Nephron progenitor cell (in vitro differentiated cells): ENCODE data around the gene RNASE13.
"Not testable (repeated sequence)": the region's sequence is repeated elsewhere in the genome, so short reads cannot be mapped to it uniquely, and the experiment has no call there.

ENCODE experiments used
- DNase-seq: peaks from one replicate; pipeline ENCODE4 v3.0.0; 2021
- H3K27ac Mint-ChIP-seq: 2 replicates; pipeline ENCODE4 v1.8.0; 2021; ENCODE audit warnings: mild to moderate bottlenecking, moderate library complexity, mixed read lengths
- H3K27me3 Mint-ChIP-seq: 2 replicates; pipeline ENCODE4 v1.8.0; 2021; ENCODE audit warnings: mild to moderate bottlenecking, low read depth, mixed read lengths; ENCODE audit not compliant: poor library complexity
- H3K36me3 Mint-ChIP-seq: 2 replicates; pipeline ENCODE4 v1.8.0; 2021; ENCODE audit warnings: low read depth, mixed read lengths
- H3K4me1 Mint-ChIP-seq: 2 replicates; pipeline ENCODE4 v1.8.0; 2021; ENCODE audit warnings: mixed read lengths
- H3K4me3 Mint-ChIP-seq: 2 replicates; pipeline ENCODE4 v1.8.0; 2021; ENCODE audit warnings: mild to moderate bottlenecking, moderate library complexity, mixed read lengths
- H3K9me3 Mint-ChIP-seq: 2 replicates; pipeline ENCODE4 v1.8.0; 2021; ENCODE audit warnings: mild to moderate bottlenecking, moderate library complexity, mixed read lengths
- CTCF ChIP-seq: fragments of 200-600 bp; sonication (generic); IDR thresholded peaks from 2 replicates; pipeline ENCODE4 v1.5.0; 2021; ENCODE audit warnings: antibody characterized with exemption

RNASE13 gene

GRCh38 chr14:21017528-21018245 is 16.9 kb downstream of the RNASE13 start:
- H3K4me1 Mint-ChIP-seq = peaks cover 42% of the 10 kb centered on the region
- no peak for TF ChIP-seq CTCF
- H3K36me3 Mint-ChIP-seq = peaks cover 36% of the 10 kb centered on the region
- no peak overlapping the region for H3K4me3 Mint-ChIP-seq
- no peak for DNase-seq
- H3K27ac Mint-ChIP-seq = no peak overlapping the region
- H3K9me3 Mint-ChIP-seq = no peaks in the 10 kb centered on the region
- H3K27me3 Mint-ChIP-seq = peaks cover 32% of the 10 kb centered on the region

GRCh38 chr14:21016413-21017190 is 18.0 kb downstream of the RNASE13 start:
- H3K9me3 Mint-ChIP-seq = no peaks in the 10 kb centered on the region
- H3K4me3 Mint-ChIP-seq = no peak overlapping the region
- H3K27ac Mint-ChIP-seq = no peak overlapping the region
- peaks cover 25% of the 10 kb centered on the region for H3K27me3 Mint-ChIP-seq
- TF ChIP-seq CTCF = no peak
- peaks cover 28% of the 10 kb centered on the region for H3K36me3 Mint-ChIP-seq
- DNase-seq = no peak
- peaks cover 37% of the 10 kb centered on the region for H3K4me1 Mint-ChIP-seq

- peaks cover 37% of the 10 kb centered on the region for H3K4me1 Mint-ChIP-seq
- H3K9me3 Mint-ChIP-seq = no peaks in the 10 kb centered on the region
- no peak for TF ChIP-seq CTCF
- H3K36me3 Mint-ChIP-seq = peaks cover 15% of the 10 kb centered on the region
- H3K27ac Mint-ChIP-seq = no peak overlapping the region
- DNase-seq = no peak
- no peak overlapping the region for H3K4me3 Mint-ChIP-seq
- H3K27me3 Mint-ChIP-seq = peaks cover 22% of the 10 kb centered on the region
Observed at GRCh38 chr14:21015312-21015711, 19.3 kb downstream of the RNASE13 start.

GRCh38 chr14:21014761-21015190 is 19.8 kb downstream of the RNASE13 start:
- peaks cover 37% of the 10 kb centered on the region for H3K4me1 Mint-ChIP-seq
- peak; percentile 91 for DNase-seq
- TF ChIP-seq CTCF = peak; percentile 94
- H3K9me3 Mint-ChIP-seq = no peaks in the 10 kb centered on the region
- no peak overlapping the region for H3K4me3 Mint-ChIP-seq
- H3K27ac Mint-ChIP-seq = no peak overlapping the region
- H3K36me3 Mint-ChIP-seq = peaks cover 13% of the 10 kb centered on the region
- H3K27me3 Mint-ChIP-seq = peaks cover 22% of the 10 kb centered on the region

- H3K27ac Mint-ChIP-seq = no peak overlapping the region
- H3K9me3 Mint-ChIP-seq = no peaks in the 10 kb centered on the region
- peaks cover 38% of the 10 kb centered on the region for H3K4me1 Mint-ChIP-seq
- H3K4me3 Mint-ChIP-seq = no peak overlapping the region
- TF ChIP-seq CTCF = no peak
- H3K27me3 Mint-ChIP-seq = peaks cover 18% of the 10 kb centered on the region
- no peak for DNase-seq
- H3K36me3 Mint-ChIP-seq = no peaks in the 10 kb centered on the region
Observed at GRCh38 chr14:21011136-21011535, 23.5 kb downstream of the RNASE13 start.

- not testable (repeated sequence) for DNase-seq, H3K36me3 Mint-ChIP-seq, H3K9me3 Mint-ChIP-seq, H3K27ac Mint-ChIP-seq, H3K4me3 Mint-ChIP-seq
- peaks cover 26% of the 10 kb centered on the region for H3K4me1 Mint-ChIP-seq
- peaks cover 18% of the 10 kb centered on the region for H3K27me3 Mint-ChIP-seq
Observed at GRCh38 chr14:21009721-21010120, 24.9 kb downstream of the RNASE13 start.
